Spleen (tissue), 7 donors: Measurements from ENCODE around the gene RENBP.

ENCODE experiments used
- POLR2A ChIP-seq, 3 donors: fragments of 450-650 bp; IDR thresholded peaks; one replicate each; pipeline ENCODE4 v1.5.1; 2017; ENCODE audit warnings: antibody characterized with exemption in 3 of 3, mild to moderate bottlenecking in 1 of 3
- POLR2AphosphoS5 ChIP-seq, 3 donors: sonication (generic); formaldehyde crosslinking; IDR thresholded peaks; one replicate each; pipeline ENCODE4 v1.5.1; 2017; ENCODE audit warnings: antibody characterized with exemption in 3 of 3
- TF ChIP-seq, protein P1 (sequence below), 11 experiments: fragments of 200-600 bp in 7 of 11; fragments of 450-650 bp in 4 of 11; sonication (generic) in 4 of 11; IDR thresholded peaks in 8 of 11; conservative IDR thresholded peaks in 3 of 11; 1 replicate in 7 of 11; 2 replicates in 4 of 11; pipeline versions ENCODE4 v1.4.0 to v1.8.0; 2016 to 2021; ENCODE audit warnings: antibody characterized with exemption in 11 of 11, inconsistent platforms in 4 of 11, mild to moderate bottlenecking in 1 of 11
- donor health status: DM: no; HTN: no; CAD: no; lungs with moderate emphysema.
- donor health status: DM: no; HTN: no; CAD: no.
- donor health status: DM: no; HTN: no; CAD: no.

DNA sequence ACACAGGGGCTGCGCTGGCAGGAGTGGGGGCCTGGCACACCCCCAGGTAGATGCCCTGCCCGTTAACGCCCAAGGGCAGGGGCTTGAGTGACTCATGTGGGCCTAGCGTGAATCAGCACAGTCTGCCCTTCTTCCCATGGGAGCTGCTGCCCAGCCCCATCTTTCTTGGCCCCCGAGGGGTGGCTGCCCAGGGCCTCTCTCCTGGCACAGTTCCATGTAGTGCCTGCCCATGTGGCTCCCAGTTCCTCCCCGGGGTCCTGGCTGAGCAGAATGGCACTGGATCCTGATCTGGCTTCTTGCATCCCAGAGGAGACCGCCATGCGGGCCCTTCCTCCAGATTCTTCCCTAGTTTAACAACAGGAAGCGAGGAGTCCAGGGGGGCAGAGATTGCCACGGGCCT lies 42.1 kb downstream of the RENBP start:
- TF ChIP-seq, protein P1, sequence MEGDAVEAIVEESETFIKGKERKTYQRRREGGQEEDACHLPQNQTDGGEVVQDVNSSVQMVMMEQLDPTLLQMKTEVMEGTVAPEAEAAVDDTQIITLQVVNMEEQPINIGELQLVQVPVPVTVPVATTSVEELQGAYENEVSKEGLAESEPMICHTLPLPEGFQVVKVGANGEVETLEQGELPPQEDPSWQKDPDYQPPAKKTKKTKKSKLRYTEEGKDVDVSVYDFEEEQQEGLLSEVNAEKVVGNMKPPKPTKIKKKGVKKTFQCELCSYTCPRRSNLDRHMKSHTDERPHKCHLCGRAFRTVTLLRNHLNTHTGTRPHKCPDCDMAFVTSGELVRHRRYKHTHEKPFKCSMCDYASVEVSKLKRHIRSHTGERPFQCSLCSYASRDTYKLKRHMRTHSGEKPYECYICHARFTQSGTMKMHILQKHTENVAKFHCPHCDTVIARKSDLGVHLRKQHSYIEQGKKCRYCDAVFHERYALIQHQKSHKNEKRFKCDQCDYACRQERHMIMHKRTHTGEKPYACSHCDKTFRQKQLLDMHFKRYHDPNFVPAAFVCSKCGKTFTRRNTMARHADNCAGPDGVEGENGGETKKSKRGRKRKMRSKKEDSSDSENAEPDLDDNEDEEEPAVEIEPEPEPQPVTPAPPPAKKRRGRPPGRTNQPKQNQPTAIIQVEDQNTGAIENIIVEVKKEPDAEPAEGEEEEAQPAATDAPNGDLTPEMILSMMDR (IDR thresholded peaks at IDR 0.05 in 8 of 11, conservative IDR thresholded peaks at IDR 0.05 in 3 of 11) = no peak
- TF ChIP-seq POLR2A (IDR thresholded peaks at IDR 0.05) (no peak), POLR2AphosphoS5 (IDR thresholded peaks at IDR 0.05) (peak in 1 of 3 donors; percentile 47)
